Hepatocyte (in vitro differentiated cells): ENCODE measurements around the gene CTNNA3. TPM values are rescaled to one million over a fixed set of nuclear protein-coding genes. Genes with fewer than 3 reads are reported as not detected.

Experiments used
- DNase-seq: peaks from one replicate; pipeline ENCODE4 v3.0.0-alpha.2; 2016; ENCODE audit warnings: low spot score
- H2AFZ ChIP-seq: fragments of 200-600 bp; sonication (generic); 2 replicates; pipeline ENCODE4 v1.6.0; 2016; ENCODE audit warnings: antibody characterized with exemption, mild to moderate bottlenecking
- H3K27ac ChIP-seq: fragments of 200-600 bp; sonication (generic); 2 replicates; pipeline ENCODE4 v1.5.1; 2016; ENCODE audit warnings: mild to moderate bottlenecking
- H3K27me3 ChIP-seq: fragments of 200-600 bp; sonication (generic); 2 replicates; pipeline ENCODE4 v1.6.1; 2016
- H3K36me3 ChIP-seq: fragments of 200-600 bp; sonication (generic); replicated peaks from 2 replicates; pipeline ENCODE4 v1.5.1; 2016; ENCODE audit warnings: low read depth; ENCODE audit not compliant: insufficient read depth
- H3K4me1 ChIP-seq: fragments of 200-600 bp; sonication (generic); 2 replicates; pipeline ENCODE4 v1.5.1; 2016; ENCODE audit warnings: mild to moderate bottlenecking, moderate library complexity; ENCODE audit not compliant: insufficient read depth
- H3K4me2 ChIP-seq: fragments of 200-600 bp; sonication (generic); 2 replicates; pipeline ENCODE4 v1.6.0; 2016
- H3K4me3 ChIP-seq: fragments of 200-600 bp; sonication (generic); 2 replicates; pipeline ENCODE4 v1.5.1; 2016; ENCODE audit warnings: mild to moderate bottlenecking
- H3K79me2 ChIP-seq: fragments of 200-600 bp; sonication (generic); 2 replicates; pipeline ENCODE4 v1.6.0; 2017; ENCODE audit warnings: mild to moderate bottlenecking
- H3K9me2 ChIP-seq: fragments of 200-600 bp; sonication (generic); replicated peaks from 2 replicates; pipeline ENCODE4 v1.6.0; 2017; ENCODE audit warnings: mild to moderate bottlenecking; ENCODE audit not compliant: insufficient read depth
- H3K9me3 ChIP-seq: fragments of 200-600 bp; sonication (generic); 2 replicates; pipeline ENCODE4 v1.5.1; 2016; ENCODE audit warnings: low read depth, mild to moderate bottlenecking
- H4K20me1 ChIP-seq: fragments of 200-600 bp; sonication (generic); 2 replicates; pipeline ENCODE4 v1.6.0; 2016; ENCODE audit warnings: mild to moderate bottlenecking; ENCODE audit not compliant: insufficient read depth, poor library complexity, severe bottlenecking
- CTCF ChIP-seq: fragments of 200-600 bp; sonication (generic); IDR thresholded peaks from 2 replicates; pipeline ENCODE4 v1.5.1; 2016; ENCODE audit warnings: antibody characterized with exemption, mild to moderate bottlenecking; ENCODE audit not compliant: poor library complexity
- EZH2 ChIP-seq: fragments of 200-600 bp; sonication (generic); IDR thresholded peaks from 2 replicates; pipeline ENCODE4 v1.6.1; 2016; ENCODE audit warnings: antibody characterized with exemption, mild to moderate bottlenecking, borderline replicate concordance
- EZH2phosphoT487 ChIP-seq: fragments of 200-600 bp; sonication (generic); IDR thresholded peaks from one replicate; pipeline ENCODE4 v1.6.1; 2018; ENCODE audit warnings: antibody characterized with exemption, mild to moderate bottlenecking, low read depth, moderate library complexity; ENCODE audit not compliant: unreplicated experiment, severe bottlenecking
- WGBS: methylation state at CpG from one replicate; pipeline ENCODE4 v1.1.6; 2016; ENCODE audit warnings: low lambda C conversion rate; ENCODE audit errors: missing lambda C conversion rate; 5-methylcytosine and 5-hydroxymethylcytosine counted together
- polyA plus RNA-seq: library from polyadenylated mRNA; unstranded; fragments of >200 nt; fragmentation: Nextera tagmentation; extraction: Ambion mirVana; gene quantifications from 2 replicates; pipeline ENCODE4 v1.2.1, GENCODE V29; 2016
- total RNA-seq: library from RNA; depleted of rRNA; stranded (reverse); fragments of >200 nt; gene quantifications from 2 replicates; pipeline ENCODE4 v1.2.3, GENCODE V29; 2014

Gene CTNNA3
- total and polyA plus RNA-seq, 2 experiments from 2014 or later: 12.9 to 25.9 TPM

- 67% methylated on average over 1 of the region's 1 CpG for WGBS
- Histone ChIP-seq H3K4me1 (no peaks in the 10 kb centered on the region), H3K79me2 (no peaks in the 10 kb centered on the region)
Measured at GRCh38 chr10:66472156-66472555, 1223.8 kb downstream of the CTNNA3 start.

GRCh38 chr10:66467042-66467441 lies 1229.0 kb downstream of the CTNNA3 start:
- H3K4me1 ChIP-seq: no peaks in the 10 kb centered on the region
- H3K36me3 ChIP-seq: no peaks in the 10 kb centered on the region
- no peak overlapping the region for H2AFZ ChIP-seq
- no peak for DNase-seq
- H4K20me1 ChIP-seq: no peaks in the 10 kb centered on the region
- H3K9me2 ChIP-seq: no peaks in the 10 kb centered on the region
- H3K4me2 ChIP-seq: no peak overlapping the region
- TF ChIP-seq CTCF (no peak), EZH2phosphoT487 (no peak), EZH2 (no peak)
- H3K9me3 ChIP-seq: no peaks in the 10 kb centered on the region
- 100% methylated on average over 1 of the region's 1 CpG for WGBS
- no peaks in the 10 kb centered on the region for H3K79me2 ChIP-seq
- H3K27me3 ChIP-seq: no peaks in the 10 kb centered on the region
- no peak overlapping the region for H3K4me3 ChIP-seq
- no peak overlapping the region for H3K27ac ChIP-seq

More at GRCh38 chr10:66472156-66472555, 1223.8 kb downstream of the CTNNA3 start:
- Histone ChIP-seq H4K20me1 (no peaks in the 10 kb centered on the region), H3K4me2 (no peak overlapping the region), H3K4me3 (no peak overlapping the region), H2AFZ (no peak overlapping the region), H3K9me2 (no peaks in the 10 kb centered on the region), H3K27me3 (no peaks in the 10 kb centered on the region), H3K36me3 (no peaks in the 10 kb centered on the region), H3K27ac (no peak overlapping the region), H3K9me3 (no peaks in the 10 kb centered on the region)
- TF ChIP-seq CTCF (no peak), EZH2 (no peak), EZH2phosphoT487 (no peak)
- DNase-seq: no peak

GRCh38 chr10:66466622-66467021 lies 1229.4 kb downstream of the CTNNA3 start:
- H3K79me2 ChIP-seq: no peaks in the 10 kb centered on the region
- H3K27me3 ChIP-seq: no peaks in the 10 kb centered on the region
- H3K4me2 ChIP-seq: no peak overlapping the region
- no peaks in the 10 kb centered on the region for H4K20me1 ChIP-seq
- H3K4me1 ChIP-seq: no peaks in the 10 kb centered on the region
- H3K4me3 ChIP-seq: no peak overlapping the region
- no peaks in the 10 kb centered on the region for H3K9me2 ChIP-seq
- DNase-seq: no peak
- H2AFZ ChIP-seq: no peak overlapping the region
- H3K9me3 ChIP-seq: no peaks in the 10 kb centered on the region
- TF ChIP-seq EZH2phosphoT487: no peak
- no peak for TF ChIP-seq EZH2
- no peak for TF ChIP-seq CTCF
- H3K36me3 ChIP-seq: no peaks in the 10 kb centered on the region
- no peak overlapping the region for H3K27ac ChIP-seq

- DNase-seq: no peak
- Histone ChIP-seq H3K4me1 (no peaks in the 10 kb centered on the region), H3K27ac (no peak overlapping the region), H4K20me1 (no peaks in the 10 kb centered on the region), H3K4me3 (no peak overlapping the region), H3K27me3 (no peaks in the 10 kb centered on the region), H3K36me3 (no peaks in the 10 kb centered on the region), H3K79me2 (no peaks in the 10 kb centered on the region), H2AFZ (no peak overlapping the region), H3K4me2 (no peak overlapping the region), H3K9me2 (no peaks in the 10 kb centered on the region), H3K9me3 (no peaks in the 10 kb centered on the region)
- 85% methylated on average over 3 of the region's 3 CpGs for WGBS
- no peak for TF ChIP-seq EZH2phosphoT487
- no peak for TF ChIP-seq EZH2
- no peak for TF ChIP-seq CTCF
Measured at GRCh38 chr10:66463611-66464010, 1232.4 kb downstream of the CTNNA3 start.
